Activated T-cell treated with anti-CD3 and anti-CD28 coated beads for 4 hours (primary cell): ENCODE measurements around the gene VAV1.
"Not testable (repeated sequence)": the region's sequence is repeated elsewhere in the genome, so short reads cannot be mapped to it uniquely, and the experiment has no call there.

Source experiments
- DNase-seq: peaks from one replicate; pipeline ENCODE4 v3.0.0-alpha.2; 2020

The VAV1 gene

DNA sequence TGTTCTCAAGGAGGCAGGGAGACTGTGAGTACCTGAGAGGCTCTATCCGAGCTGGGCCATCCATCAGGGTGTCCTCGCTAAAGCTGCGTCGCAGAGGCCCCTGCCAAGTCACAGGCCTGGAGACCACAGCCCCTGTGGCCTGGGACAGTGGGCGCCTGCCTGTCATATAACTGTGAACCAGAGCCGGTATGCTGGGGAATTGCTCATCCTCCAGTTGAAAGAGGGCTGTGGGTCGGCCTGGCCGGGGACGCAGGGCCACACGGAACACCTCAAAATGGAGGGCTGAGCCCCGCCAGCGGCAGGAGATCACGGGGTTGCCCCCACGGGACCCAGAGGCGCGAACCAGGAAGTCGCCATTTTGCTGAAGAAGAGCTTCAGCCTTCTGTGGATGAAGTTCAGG is 11.9 kb upstream of the VAV1 start:
- DNase-seq: no peak

DNA sequence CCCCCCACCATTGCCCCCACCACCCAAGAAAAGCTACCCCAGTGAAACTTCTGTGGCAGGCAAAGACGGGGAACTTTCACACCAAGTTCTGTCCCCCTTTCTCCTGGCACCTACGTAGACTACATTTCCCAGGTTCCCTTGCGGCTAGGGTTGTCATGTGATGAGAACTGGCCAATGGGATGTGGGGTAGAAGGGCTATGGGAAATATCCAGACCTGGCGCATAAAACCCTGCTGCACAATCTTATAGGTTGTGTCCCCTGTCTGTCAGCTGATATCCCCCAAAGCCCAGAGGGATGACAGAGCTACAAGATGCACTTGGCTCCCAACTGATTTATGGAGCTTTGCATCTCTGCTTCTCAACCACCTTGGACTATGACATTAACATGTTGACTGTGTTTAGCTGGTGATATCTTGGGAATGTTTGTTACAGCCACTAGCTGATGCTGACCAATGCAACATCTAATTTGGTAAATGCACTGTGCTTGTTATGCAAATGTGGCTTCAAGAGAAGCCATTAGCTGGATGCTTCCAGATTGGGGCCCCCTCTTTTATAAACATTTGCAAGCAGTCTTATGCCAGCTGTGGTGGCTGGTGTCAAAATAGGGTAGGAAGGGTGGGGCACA is 11.3 kb upstream of the VAV1 start:
- DNase-seq: no peak

DNA sequence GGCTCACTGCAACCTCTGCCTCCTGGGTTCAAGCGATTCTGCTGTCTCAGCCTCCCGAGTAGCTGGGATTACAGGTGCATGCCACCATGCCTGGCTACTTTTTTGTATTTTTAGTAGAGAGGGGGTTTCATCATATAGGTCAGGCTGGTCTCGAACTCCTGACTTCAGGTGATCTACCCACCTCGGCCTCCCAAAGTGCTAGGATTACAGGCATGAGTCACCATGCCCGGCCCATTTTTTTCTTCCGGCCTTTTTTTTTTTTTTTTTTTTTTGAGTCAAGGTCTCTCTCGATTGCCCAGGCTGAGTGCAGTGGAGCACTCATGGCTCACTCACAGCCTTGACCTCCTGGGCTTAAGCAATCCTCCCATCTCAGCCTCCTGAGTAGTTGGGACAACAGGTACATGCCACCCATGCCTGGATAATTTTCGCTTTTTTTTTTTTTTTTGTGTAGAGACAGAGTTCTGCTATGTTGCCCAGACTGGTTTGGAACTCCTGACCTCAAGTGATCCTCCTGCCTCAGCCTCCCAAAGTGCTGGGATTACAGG is 10.2 kb upstream of the VAV1 start:
- not testable (repeated sequence) for DNase-seq

DNA sequence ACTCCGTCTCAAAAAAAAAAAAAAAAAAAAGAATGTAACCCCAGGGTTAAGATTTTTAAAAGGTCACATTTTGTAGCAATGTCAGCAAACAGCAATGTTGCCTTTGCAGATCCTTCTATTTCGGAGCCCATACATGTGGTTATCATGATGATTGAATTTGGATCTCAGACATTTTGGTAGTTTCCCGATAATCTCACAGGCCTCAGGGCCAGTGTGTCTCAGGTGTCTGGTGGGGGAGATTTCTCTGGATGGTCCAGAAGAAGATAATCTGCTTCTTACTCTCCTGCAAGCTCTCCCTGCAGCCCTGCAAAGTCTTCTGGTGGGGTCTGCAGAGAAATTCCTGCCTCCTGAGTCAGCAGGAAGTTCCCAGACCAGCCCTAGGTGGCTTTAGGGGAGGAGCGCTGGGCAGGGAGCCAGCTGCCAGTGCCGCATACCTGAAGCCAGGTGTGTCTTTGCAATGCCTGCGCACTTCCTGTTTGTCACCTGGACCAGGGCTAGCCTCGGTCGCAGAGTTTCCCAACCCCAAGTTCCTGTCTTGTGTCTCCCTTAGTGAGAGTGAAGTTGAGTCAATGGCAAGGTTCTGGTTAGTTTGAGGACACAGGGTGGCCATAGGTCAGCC is 6.7 kb upstream of the VAV1 start:
- DNase-seq: no peak

DNA sequence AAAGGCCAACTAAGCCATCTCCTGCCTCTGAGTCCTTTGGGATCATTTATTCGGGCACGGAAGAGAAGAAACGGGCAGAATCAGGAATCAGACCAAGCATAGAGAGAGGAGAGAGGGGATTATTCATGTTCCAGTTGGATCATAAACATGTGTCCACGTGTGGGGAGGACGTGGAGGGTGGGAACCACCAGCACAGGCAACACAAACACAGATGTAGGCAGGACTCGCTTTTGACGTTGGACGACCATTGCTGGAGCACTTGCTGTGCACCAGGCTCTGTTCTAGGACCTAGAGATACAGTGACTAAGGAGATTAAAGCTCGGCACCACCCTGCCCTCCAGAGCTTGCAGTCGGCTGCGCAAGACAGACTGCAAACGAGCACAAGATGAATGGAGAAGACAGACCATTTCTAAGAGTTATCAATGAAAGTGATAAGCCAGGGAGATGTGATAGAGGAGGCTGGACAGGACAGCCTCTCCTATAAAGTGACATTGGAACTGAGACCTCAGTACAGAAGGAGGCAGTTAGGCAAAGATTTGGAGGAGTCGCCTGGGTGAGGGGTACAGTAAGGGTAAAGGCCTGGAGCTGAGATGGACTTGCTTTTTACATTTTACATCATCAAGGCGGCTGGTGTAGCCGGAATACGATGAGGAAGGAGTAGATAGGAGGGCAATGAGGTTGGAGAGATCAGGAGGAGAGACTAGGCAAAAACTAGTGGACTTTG is 6.0 kb upstream of the VAV1 start:
- no peak for DNase-seq

DNA sequence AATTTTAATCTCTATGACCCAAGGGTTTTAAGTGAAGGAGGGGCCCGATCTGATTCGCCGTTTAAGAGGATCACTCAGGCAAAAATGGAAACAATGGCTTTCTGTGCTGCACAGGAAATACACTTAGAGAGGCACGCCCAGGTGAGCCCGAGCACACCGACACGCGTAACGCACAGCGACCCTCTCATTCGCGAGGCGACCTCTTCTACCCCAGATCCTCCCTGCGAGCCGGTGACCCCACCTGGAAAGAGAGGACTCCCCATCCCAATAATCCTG is 5.5 kb upstream of the VAV1 start:
- no peak for DNase-seq

DNA sequence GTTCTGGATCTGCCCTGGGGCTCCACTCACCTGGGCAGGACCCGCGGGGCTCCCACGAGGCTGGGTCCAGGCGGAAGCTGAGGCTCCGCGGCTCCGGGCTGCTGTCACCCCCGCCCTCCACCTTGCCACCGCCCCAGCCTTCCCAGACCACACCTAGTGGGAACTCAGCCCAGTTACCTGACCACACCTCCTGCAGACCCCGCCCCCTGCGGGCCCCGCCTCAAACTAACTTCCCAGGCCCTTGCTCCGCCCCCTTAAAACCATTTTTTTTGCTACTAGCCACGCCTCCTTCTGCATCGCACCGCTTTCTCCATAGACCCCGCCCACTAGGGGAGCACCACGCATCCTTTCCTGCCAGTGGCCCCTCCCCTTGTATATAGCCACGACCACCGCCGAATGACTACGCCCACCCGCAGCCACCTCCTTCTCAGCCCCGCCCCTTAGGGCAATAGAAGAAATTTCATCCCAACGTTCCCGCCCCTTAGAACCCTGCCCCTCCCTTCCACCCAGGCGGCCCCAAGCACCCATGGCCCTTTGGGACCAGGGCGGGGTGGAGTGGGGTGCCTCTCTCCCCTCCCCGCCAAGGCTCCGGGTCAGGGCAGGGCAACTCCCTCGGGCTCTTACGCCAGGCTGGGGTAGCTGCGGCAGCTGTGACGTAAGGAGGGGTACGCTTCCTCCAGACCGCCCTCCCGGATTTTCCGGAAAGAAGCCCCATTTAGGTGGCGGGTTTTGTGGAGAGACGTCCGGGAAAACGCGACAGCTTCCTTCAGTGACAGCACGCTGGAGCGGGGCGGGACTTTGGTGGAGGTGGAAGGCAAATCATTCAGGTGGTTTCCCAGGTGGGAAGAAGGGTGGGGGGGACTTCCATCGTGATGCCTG is 4.9 kb upstream of the VAV1 start, which contains the start of gene SH2D3A:
TSS of gene SH2D3A (minus strand) at position 79 of the 879 bp plus-strand sequence. CDS start 3,687 bp downstream, outside the sequence.
- DNase-seq: peak; percentile 96

DNA sequence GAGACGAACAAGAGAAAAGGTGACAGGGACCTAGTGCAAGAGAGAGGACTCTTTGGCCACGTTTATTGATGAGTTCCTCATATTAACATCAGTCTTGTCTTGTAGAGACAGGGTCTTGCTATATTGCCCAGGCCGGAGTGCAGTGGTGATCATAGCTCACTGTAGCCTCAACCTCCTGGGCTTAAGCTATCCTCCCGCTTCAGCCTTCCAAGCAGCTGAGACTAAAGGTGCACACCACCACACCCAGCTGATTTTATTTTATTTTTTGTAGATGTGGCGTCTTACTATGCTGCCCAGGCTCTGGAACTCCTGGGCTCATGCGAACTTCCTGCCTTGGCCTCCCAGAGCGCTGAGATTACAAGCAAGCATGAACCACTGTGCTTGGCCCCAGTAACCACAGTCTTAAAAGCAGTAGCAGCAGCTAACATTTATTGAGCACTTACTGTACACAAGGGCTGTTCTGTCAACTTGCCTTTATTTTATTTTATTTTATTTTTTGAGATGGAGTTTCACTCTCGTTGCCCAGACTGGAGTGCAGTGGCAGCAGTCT is 4.2 kb upstream of the VAV1 start:
- DNase-seq: no peak

DNA sequence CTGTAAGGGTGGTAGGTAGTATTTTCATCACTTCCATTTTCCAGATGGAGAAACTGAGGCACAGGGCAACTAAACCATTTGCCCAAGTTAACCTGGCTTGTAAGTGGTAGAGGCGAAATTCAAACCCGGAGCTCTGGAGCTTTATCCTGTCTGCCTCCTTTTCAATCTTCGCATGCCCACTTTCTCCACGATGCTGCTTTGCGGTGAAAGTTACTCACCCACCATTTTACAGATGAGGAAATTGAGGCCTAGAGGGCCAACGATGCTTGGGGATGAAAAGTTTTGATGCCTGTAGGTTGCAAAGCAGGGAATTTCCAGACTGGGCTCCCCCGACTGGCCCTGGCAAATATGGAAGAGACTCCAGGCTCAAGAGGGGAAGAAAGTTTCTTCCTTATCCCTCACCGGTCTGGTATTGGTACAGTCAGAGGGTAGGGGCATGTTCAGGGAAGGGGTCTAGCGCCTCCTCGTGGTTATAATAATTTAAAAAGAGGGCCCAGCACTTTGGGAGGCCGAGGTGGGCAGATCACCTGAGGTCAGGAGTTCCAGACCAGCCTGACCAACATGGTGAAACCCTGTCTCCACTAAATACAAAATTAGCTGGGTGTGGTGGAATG is 3.4 kb upstream of the VAV1 start:
- DNase-seq: no peak

DNA sequence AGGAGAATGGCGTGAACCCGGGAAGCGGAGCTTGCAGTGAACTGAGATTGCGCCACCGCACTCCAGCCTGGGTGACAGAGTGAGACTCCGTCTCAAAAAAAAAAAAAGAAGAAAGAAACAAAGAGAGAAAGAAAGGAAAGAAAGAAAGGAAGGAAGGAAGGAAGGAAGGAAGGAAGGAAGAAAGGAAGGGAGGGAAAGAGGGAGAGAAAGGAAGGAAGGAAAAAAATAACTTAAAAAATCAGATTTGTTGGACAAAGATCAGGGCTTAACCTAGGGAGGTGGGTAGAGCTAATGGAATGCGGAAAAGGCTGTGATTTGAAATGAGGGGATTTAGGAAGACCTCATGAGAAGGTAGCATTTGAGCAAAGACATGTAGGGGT is 870 bp upstream of the VAV1 start:
- not testable (repeated sequence) for DNase-seq

DNA sequence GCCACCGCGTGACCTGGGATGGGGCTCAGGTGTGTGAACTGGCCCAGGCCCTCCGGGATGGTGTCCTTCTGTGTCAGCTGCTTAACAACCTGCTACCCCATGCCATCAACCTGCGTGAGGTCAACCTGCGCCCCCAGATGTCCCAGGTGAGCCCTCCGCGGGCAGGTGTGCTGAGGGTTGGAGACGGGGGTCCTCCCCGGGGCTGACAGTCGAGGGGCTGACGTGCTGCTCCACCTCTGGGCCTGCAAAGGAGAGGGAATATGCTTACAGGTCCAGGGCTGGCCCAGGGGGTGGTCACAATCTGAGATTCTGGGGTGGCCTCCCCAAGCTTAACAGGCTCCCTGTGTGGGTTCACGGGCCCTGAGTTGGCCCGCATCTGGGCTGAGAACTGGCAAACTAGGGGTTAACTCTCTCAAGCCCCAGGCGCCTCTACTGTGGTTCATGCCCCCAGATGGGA is 386 bp downstream of the VAV1 start:
- DNase-seq: no peak

DNA sequence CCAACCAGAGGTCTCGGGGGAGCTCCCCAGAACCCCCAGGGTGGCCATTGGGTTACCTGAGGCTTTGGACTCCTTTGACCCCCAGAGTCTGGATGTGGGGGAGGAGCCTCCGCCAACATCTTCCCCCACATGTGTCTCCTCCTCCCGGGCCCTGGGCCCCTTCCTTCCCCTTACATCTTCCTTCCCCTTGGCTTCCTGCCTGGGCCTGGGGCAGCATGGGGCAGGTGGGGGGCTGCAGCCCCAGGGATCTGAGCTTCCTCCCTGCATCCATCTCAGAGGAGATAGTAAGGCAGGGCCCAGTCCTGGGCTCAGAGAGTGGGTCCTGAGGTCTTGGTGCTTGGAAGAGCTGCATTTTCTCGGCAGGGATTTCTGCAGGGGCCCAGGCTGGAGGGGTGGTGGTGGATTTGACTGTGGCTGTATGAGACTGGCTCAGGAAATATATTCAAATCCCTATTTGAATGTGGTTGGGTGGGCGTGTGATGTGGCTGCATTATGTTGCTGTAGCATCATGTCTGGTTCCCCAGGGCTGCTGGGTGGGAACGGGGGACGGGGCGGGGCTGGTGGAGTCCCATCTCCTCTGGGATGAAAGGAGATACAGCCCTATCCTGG is 919 bp downstream of the VAV1 start:
- no peak for DNase-seq

DNA sequence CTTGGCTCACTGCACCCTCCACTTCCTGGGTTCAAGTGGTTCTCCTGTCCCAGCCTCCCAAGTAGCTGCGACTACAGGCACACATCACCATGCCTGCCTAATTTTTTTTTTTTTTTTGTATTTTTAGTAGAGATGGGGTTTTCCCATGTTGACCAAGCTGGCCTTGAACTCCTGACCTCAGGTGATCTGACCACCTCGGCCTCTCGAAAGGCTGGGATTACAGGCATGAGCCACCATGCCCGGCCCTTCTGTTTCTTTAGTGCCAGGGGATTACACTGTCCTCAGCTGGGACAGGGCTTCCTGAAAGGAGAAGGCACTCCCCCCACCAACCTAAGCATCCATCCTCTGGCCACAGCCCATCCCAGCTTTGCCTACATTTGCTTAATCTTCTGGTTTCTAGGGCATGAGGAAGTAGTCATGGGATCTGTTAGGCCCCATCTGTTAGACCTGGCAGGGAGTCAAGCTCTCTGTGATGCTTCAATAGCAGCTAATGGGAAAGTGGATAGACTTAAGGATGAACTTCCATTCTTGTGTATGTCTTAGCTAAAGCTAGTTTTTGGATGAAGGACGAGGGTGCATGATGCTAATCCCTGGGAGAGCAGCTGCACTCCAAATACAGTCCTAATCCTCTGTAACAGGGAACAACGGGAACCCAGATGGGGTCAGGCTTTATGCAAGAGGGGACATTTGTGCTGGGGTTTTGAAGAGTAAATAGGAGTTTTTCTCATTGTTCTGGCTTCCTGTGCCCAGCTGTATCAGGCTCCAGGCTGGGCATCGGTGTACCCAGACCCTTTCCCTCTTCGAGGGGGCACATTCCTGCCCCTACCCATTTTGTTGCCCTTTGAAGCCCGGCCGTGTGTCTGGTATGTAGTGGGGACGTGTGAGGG is 2.6 kb downstream of the VAV1 start:
- no peak for DNase-seq

DNA sequence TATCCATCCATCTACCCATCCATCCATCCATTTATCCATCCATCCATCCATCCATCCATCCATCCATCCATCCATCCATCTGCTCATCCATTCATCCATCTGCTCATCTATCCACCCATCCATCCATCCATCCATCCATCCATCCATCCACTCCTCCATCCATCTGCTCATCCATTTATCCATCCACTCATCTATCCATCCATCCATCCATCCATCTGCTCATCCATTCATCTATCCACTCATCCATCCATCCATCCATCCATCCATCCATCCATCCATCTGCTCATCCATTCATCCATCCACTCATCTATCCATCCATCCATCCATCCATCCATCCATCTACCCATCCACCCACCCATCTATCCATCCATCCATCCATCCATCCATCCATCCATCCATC is 3.5 kb downstream of the VAV1 start:
- DNase-seq: not testable (repeated sequence)

DNA sequence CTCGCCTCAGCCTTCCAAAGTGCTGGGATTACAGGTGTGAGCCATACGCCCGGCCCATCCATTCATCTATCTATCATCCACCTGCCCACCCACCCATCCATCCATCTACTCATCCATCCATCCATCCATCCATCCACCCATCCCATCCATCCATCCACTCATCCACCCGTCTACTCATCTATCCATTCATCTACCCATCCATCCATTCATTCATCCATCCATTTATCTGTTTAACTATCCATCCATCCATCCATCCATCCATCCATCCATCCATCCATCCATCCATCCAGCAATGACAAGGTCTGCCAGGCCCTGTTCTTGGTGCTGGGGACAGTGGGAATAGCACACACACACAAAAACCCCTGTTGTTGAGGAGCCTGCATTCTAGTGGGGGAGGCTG is 4.5 kb downstream of the VAV1 start:
- no peak for DNase-seq

DNA sequence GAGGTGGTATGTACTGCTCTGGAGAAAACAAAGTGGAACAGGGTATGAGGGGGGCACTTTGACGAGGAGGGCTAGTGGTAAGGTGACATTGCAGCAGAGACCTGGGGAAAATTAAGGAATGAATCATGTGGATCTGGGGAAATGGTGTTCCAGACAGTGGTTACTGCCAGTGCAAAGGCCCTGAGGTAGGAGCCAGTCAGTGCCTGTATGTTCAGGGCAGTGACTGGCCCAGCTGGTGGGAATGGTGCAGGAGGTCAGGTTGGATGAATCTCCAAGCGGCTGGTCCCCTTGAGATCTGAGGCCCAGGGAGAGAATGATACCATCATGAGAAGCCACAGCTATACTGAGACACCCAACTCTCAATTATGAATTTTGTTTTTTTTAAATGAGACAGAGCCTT is 4.9 kb downstream of the VAV1 start:
- DNase-seq: no peak

DNA sequence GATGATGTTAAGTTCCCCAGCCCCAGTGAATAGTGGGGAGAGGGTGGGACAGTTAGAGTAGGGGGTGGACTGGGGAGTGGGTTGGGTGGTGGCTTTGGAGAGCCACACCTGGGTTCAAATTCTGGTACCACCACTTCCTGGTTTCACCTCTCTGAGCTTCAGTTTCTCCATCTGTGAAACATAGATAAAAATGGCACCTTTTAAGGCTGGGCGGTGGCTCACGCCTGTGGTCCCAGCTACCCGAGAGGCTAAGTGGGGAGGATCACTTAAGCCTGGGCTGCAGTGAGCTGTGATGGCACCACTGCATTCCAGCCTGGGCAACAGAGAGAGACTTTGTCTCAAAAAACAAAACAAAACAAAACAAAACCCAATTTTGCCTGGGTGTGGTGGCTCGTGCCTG is 5.9 kb downstream of the VAV1 start:
- DNase-seq: no peak

DNA sequence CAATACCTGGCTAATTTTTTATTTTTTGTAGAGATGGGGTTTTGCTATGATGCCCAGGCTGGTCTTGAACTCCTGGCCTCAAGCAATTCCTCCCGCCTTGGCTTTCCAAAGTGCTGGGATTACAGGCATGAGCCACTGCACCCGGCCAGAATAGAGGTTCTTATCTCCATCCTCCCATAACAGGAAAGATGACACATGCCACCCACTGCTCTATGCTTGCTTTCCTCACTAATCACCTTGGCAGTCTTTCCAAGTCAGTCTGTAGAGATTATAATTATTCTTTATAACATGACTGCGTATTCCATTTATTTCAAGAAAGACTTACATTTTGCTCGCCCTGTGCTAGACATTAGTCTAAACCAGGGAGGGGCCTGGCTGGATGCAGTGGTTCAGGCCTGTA is 6.7 kb downstream of the VAV1 start:
- no peak for DNase-seq

DNA sequence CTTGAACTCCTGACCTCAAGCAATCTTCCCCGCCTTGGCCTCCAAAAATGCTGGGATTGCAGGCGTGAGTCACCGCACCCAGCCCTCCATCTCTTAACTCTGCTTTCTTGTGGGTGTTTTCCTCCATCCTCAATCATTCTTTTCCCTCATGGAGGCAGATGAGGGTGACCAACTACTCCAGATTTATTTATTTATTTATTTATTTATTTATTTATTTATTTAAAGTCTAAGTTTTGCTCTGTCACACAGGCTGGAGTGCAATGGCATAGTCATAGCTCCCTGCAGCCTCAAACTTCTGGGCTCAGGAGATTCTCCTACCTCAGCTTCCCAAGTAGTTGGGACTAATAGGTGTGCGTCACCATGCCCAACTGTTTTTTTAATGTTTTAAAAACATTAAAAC is 14.9 kb downstream of the VAV1 start:
- no peak for DNase-seq

DNA sequence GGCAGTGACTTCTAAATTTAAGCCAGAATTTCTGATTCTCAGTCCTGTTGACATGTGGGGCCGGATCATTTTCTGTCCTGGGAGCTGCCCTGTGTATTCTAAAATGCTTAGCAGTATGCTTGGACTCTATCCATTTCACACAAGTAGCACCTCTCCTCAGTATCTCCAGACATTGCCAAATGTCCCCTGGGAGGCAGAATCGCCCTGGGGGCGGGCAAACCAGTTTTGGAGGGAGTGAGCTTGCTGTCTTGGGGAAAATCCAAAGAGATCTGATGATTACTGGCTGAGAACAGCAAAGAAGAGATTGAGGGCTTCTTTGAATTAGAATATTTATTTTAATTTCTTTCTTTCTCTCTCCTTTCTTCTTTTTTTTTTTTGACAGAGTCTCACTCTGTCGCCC is 16.4 kb downstream of the VAV1 start:
- no peak for DNase-seq
